ENCODE measurements around the gene C2orf92.

C2orf92 gene

GRCh38 chr2:97714084-97714949 lies 44.8 kb downstream of the C2orf92 start:
- Histone ChIP-seq H3K4me1 (ENCODE audit: control insufficient read depth, insufficient read depth, low read length) (no peaks in the 10 kb centered on the region), H3K27ac (ENCODE audit: low read depth, low read length) (no peak overlapping the region), H3K27me3 (ENCODE audit: control insufficient read depth, insufficient read depth, low read length) (no peaks in the 10 kb centered on the region), H3K9ac (ENCODE audit: low read length) (no peak overlapping the region), H3K4me3 (ENCODE audit: low read length) (peak overlapping the region; percentile 23), H3K36me3 (ENCODE audit: control insufficient read depth, insufficient read depth, low read length) (no peaks in the 10 kb centered on the region)

GRCh38 chr2:97714950-97715652 lies 45.6 kb downstream of the C2orf92 start:
- H3K27ac ChIP-seq (ENCODE audit: low read depth, low read length): no peak overlapping the region
- H3K36me3 ChIP-seq (ENCODE audit: control insufficient read depth, insufficient read depth, low read length): no peaks in the 10 kb centered on the region
- no peak overlapping the region for H3K9ac ChIP-seq (ENCODE audit: low read length)
- H3K4me3 ChIP-seq (ENCODE audit: low read length): peak overlapping the region; percentile 23
- no peaks in the 10 kb centered on the region for H3K4me1 ChIP-seq (ENCODE audit: control insufficient read depth, insufficient read depth, low read length)
- no peaks in the 10 kb centered on the region for H3K27me3 ChIP-seq (ENCODE audit: control insufficient read depth, insufficient read depth, low read length)

- Histone ChIP-seq H3K27me3 (ENCODE audit: control insufficient read depth, insufficient read depth, low read length) (no peaks in the 10 kb centered on the region), H3K4me1 (ENCODE audit: control insufficient read depth, insufficient read depth, low read length) (no peaks in the 10 kb centered on the region), H3K27ac (ENCODE audit: low read depth, low read length) (no peak overlapping the region), H3K4me3 (ENCODE audit: low read length) (no peak overlapping the region), H3K36me3 (ENCODE audit: control insufficient read depth, insufficient read depth, low read length) (no peaks in the 10 kb centered on the region), H3K9ac (ENCODE audit: low read length) (no peak overlapping the region)
Observed at GRCh38 chr2:97715951-97716694, 46.6 kb downstream of the C2orf92 start.

- H3K4me3 ChIP-seq (ENCODE audit: low read length): no peak overlapping the region
- H3K4me1 ChIP-seq (ENCODE audit: control insufficient read depth, insufficient read depth, low read length): no peaks in the 10 kb centered on the region
- no peak overlapping the region for H3K9ac ChIP-seq (ENCODE audit: low read length)
- H3K36me3 ChIP-seq (ENCODE audit: control insufficient read depth, insufficient read depth, low read length): no peaks in the 10 kb centered on the region
- H3K27me3 ChIP-seq (ENCODE audit: control insufficient read depth, insufficient read depth, low read length): no peaks in the 10 kb centered on the region
- H3K27ac ChIP-seq (ENCODE audit: low read depth, low read length): no peak overlapping the region
Observed at GRCh38 chr2:97716695-97717612, 47.4 kb downstream of the C2orf92 start.

GRCh38 chr2:97717613-97717995 lies 48.1 kb downstream of the C2orf92 start:
- H3K27ac ChIP-seq (ENCODE audit: low read depth, low read length): no peak overlapping the region
- H3K4me3 ChIP-seq (ENCODE audit: low read length): no peak overlapping the region
- no peak overlapping the region for H3K9ac ChIP-seq (ENCODE audit: low read length)
- no peaks in the 10 kb centered on the region for H3K4me1 ChIP-seq (ENCODE audit: control insufficient read depth, insufficient read depth, low read length)
- H3K36me3 ChIP-seq (ENCODE audit: control insufficient read depth, insufficient read depth, low read length): no peaks in the 10 kb centered on the region
- no peaks in the 10 kb centered on the region for H3K27me3 ChIP-seq (ENCODE audit: control insufficient read depth, insufficient read depth, low read length)

- no peak overlapping the region for H3K9ac ChIP-seq (ENCODE audit: low read length)
- H3K4me1 ChIP-seq (ENCODE audit: control insufficient read depth, insufficient read depth, low read length): no peaks in the 10 kb centered on the region
- H3K27ac ChIP-seq (ENCODE audit: low read depth, low read length): no peak overlapping the region
- no peaks in the 10 kb centered on the region for H3K27me3 ChIP-seq (ENCODE audit: control insufficient read depth, insufficient read depth, low read length)
- H3K36me3 ChIP-seq (ENCODE audit: control insufficient read depth, insufficient read depth, low read length): no peaks in the 10 kb centered on the region
- H3K4me3 ChIP-seq (ENCODE audit: low read length): no peak overlapping the region
Observed at GRCh38 chr2:97718051-97718882, 48.8 kb downstream of the C2orf92 start.

GRCh38 chr2:97718942-97719341 lies 49.4 kb downstream of the C2orf92 start:
- Histone ChIP-seq H3K9ac (ENCODE audit: low read length) (no peak overlapping the region), H3K4me1 (ENCODE audit: control insufficient read depth, insufficient read depth, low read length) (no peaks in the 10 kb centered on the region), H3K4me3 (ENCODE audit: low read length) (no peak overlapping the region), H3K27ac (ENCODE audit: low read depth, low read length) (no peak overlapping the region), H3K27me3 (ENCODE audit: control insufficient read depth, insufficient read depth, low read length) (no peaks in the 10 kb centered on the region), H3K36me3 (ENCODE audit: control insufficient read depth, insufficient read depth, low read length) (no peaks in the 10 kb centered on the region)

GRCh38 chr2:97719362-97720155 lies 50.0 kb downstream of the C2orf92 start:
- no peaks in the 10 kb centered on the region for H3K36me3 ChIP-seq (ENCODE audit: control insufficient read depth, insufficient read depth, low read length)
- no peaks in the 10 kb centered on the region for H3K4me1 ChIP-seq (ENCODE audit: control insufficient read depth, insufficient read depth, low read length)
- no peak overlapping the region for H3K27ac ChIP-seq (ENCODE audit: low read depth, low read length)

GRCh38 chr2:97720746-97721145 lies 51.2 kb downstream of the C2orf92 start:
- H3K4me3 ChIP-seq (ENCODE audit: low read length): no peak overlapping the region
- no peaks in the 10 kb centered on the region for H3K4me1 ChIP-seq (ENCODE audit: control insufficient read depth, insufficient read depth, low read length)
- no peaks in the 10 kb centered on the region for H3K27me3 ChIP-seq (ENCODE audit: control insufficient read depth, insufficient read depth, low read length)
- H3K36me3 ChIP-seq (ENCODE audit: control insufficient read depth, insufficient read depth, low read length): no peaks in the 10 kb centered on the region
- H3K27ac ChIP-seq (ENCODE audit: low read depth, low read length): no peak overlapping the region
- H3K9ac ChIP-seq (ENCODE audit: low read length): no peak overlapping the region

More at GRCh38 chr2:97719362-97720155, 50.0 kb downstream of the C2orf92 start:
- no peak overlapping the region for H3K9ac ChIP-seq (ENCODE audit: low read length)
- no peaks in the 10 kb centered on the region for H3K27me3 ChIP-seq (ENCODE audit: control insufficient read depth, insufficient read depth, low read length)
- no peak overlapping the region for H3K4me3 ChIP-seq (ENCODE audit: low read length)

- H3K9ac ChIP-seq (ENCODE audit: low read length): no peak overlapping the region
- H3K27ac ChIP-seq (ENCODE audit: low read depth, low read length): no peak overlapping the region
- no peaks in the 10 kb centered on the region for H3K36me3 ChIP-seq (ENCODE audit: control insufficient read depth, insufficient read depth, low read length)
- H3K27me3 ChIP-seq (ENCODE audit: control insufficient read depth, insufficient read depth, low read length): no peaks in the 10 kb centered on the region
- no peak overlapping the region for H3K4me3 ChIP-seq (ENCODE audit: low read length)
- H3K4me1 ChIP-seq (ENCODE audit: control insufficient read depth, insufficient read depth, low read length): no peaks in the 10 kb centered on the region
Observed at GRCh38 chr2:97722227-97722626, 52.7 kb downstream of the C2orf92 start.
